IMR-90 (cell line): ENCODE measurements around the gene ADARB2. TPM values are rescaled to one million over a fixed set of nuclear protein-coding genes. Genes with fewer than 3 reads are reported as not detected.

Experiments used
- ATAC-seq: fragments of 200-7000 bp; cut with Tn5 transposase; 2 replicates; pipeline ENCODE4 v1.9.1; 2020; ENCODE audit warnings: low read depth, mild to moderate bottlenecking, moderate library complexity
- BruUV-seq: library from RNA; stranded (reverse); fragments of 400-500 nt; replicated peaks from 2 replicates; lab custom pipeline; 2021; lab: Mats Ljungman, UMichigan
- CTCF ChIA-PET: fragments of 300-600 bp; formaldehyde crosslinking; extraction: SDS; loops from one replicate; lab custom pipeline; 2021; ENCODE audit warnings: antibody characterized with exemption; lab: Yijun Ruan, JAX
- POLR2A ChIA-PET: fragments of 300-600 bp; sonication (Branson Sonifier 250); formaldehyde crosslinking; loops from one replicate; lab custom pipeline; 2022; ENCODE audit warnings: antibody characterized with exemption; ENCODE audit not compliant: unreplicated experiment; lab: Charles Lee
- DNase-seq: peaks from one replicate; pipeline ENCODE4 v3.0.0; 2013
- H2AFZ ChIP-seq: replicated peaks from 2 replicates; pipeline ENCODE3; 2013; ENCODE audit warnings: low read length, mild to moderate bottlenecking; ENCODE audit not compliant: poor library complexity
- H2AK5ac ChIP-seq: 2 replicates; pipeline ENCODE4 v1.6.1; 2013; ENCODE audit warnings: low read depth, low read length, inconsistent platforms
- H2AK9ac ChIP-seq: replicated peaks from 2 replicates; pipeline ENCODE3; 2013; ENCODE audit warnings: mild to moderate bottlenecking, low read depth, low read length, moderate library complexity; ENCODE audit not compliant: poor library complexity
- H2BK120ac ChIP-seq: 2 replicates; pipeline ENCODE4 v1.6.1; 2013; ENCODE audit warnings: low read depth, low read length, inconsistent platforms
- H2BK15ac ChIP-seq: 3 replicates; pipeline ENCODE4 v1.6.1; 2013; ENCODE audit warnings: low read depth, low read length, inconsistent platforms
- H2BK20ac ChIP-seq: 2 replicates; pipeline ENCODE4 v1.6.1; 2013; ENCODE audit warnings: low read depth, mild to moderate bottlenecking, inconsistent platforms, low read length, moderate library complexity
- H2BK5ac ChIP-seq: 2 replicates; pipeline ENCODE4 v1.6.1; 2013; ENCODE audit warnings: mild to moderate bottlenecking, low read depth, low read length, inconsistent platforms; ENCODE audit not compliant: poor library complexity, severe bottlenecking
- H3K14ac ChIP-seq: replicated peaks from 2 replicates; pipeline ENCODE4 v1.6.1; 2013; ENCODE audit warnings: low read depth, low read length, inconsistent platforms
- H3K18ac ChIP-seq: 2 replicates; pipeline ENCODE4 v1.6.1; 2013; ENCODE audit warnings: low read depth, low read length, control low read depth
- H3K23ac ChIP-seq: 2 replicates; pipeline ENCODE4 v1.6.1; 2013; ENCODE audit warnings: low read depth, low read length, inconsistent platforms
- H3K27ac ChIP-seq: 2 replicates; pipeline ENCODE4 v1.5.1; 2013; ENCODE audit warnings: mild to moderate bottlenecking, control low read depth, low read length; ENCODE audit not compliant: insufficient read depth
- H3K27me3 ChIP-seq: 2 replicates; pipeline ENCODE4 v1.6.1; 2013; ENCODE audit warnings: low read length; ENCODE audit not compliant: control insufficient read depth, insufficient read depth
- H3K36me3 ChIP-seq: 2 replicates; pipeline ENCODE4 v1.6.1; 2013; ENCODE audit warnings: low read length, mixed read lengths; ENCODE audit not compliant: control insufficient read depth, insufficient read depth
- H3K4ac ChIP-seq: 2 replicates; pipeline ENCODE4 v1.6.1; 2013; ENCODE audit warnings: low read depth, low read length, inconsistent platforms
- H3K4me1 ChIP-seq: 2 replicates; pipeline ENCODE4 v1.6.1; 2013; ENCODE audit warnings: low read length, mixed read lengths; ENCODE audit not compliant: control insufficient read depth, insufficient read depth
- H3K4me2 ChIP-seq: 2 replicates; pipeline ENCODE4 v1.6.1; 2013; ENCODE audit warnings: low read depth, mild to moderate bottlenecking, control low read depth, low read length, moderate library complexity
- H3K4me3 ChIP-seq: 2 replicates; pipeline ENCODE4 v1.5.1; 2013; ENCODE audit warnings: low read depth, mild to moderate bottlenecking, control low read depth, low read length, moderate library complexity; ENCODE audit not compliant: insufficient read depth
- H3K56ac ChIP-seq: 2 replicates; pipeline ENCODE4 v1.6.1; 2013; ENCODE audit warnings: low read length, inconsistent platforms; ENCODE audit not compliant: insufficient read depth; ENCODE audit errors: extremely low read depth
- H3K79me1 ChIP-seq, 2 experiments: 2 replicates each; pipeline ENCODE4 v1.6.1; 2013; ENCODE audit warnings: low read length in 2 of 2, inconsistent platforms in 1 of 2, low read depth in 1 of 2
- H3K9ac ChIP-seq: 2 replicates; pipeline ENCODE4 v1.6.1; 2013; ENCODE audit warnings: low read depth, low read length, control low read depth
- H3K9me1 ChIP-seq: 2 replicates; pipeline ENCODE4 v1.6.1; 2013; ENCODE audit warnings: low read length, inconsistent platforms; ENCODE audit not compliant: insufficient read depth
- H3K9me3 ChIP-seq: 2 replicates; pipeline ENCODE4 v1.6.1; 2013; ENCODE audit warnings: low read length; ENCODE audit not compliant: control insufficient read depth, insufficient read depth
- H4K20me1 ChIP-seq: 2 replicates; pipeline ENCODE4 v1.6.1; 2013; ENCODE audit warnings: low read length, inconsistent platforms; ENCODE audit not compliant: insufficient read depth
- H4K5ac ChIP-seq: 2 replicates; pipeline ENCODE4 v1.6.1; 2013; ENCODE audit warnings: mild to moderate bottlenecking, low read depth, low read length, control low read depth
- H4K8ac ChIP-seq, 2 experiments: 2 replicates each; pipeline ENCODE4 v1.6.1; 2013; ENCODE audit warnings: low read depth in 2 of 2, low read length in 2 of 2, control low read depth in 1 of 2, inconsistent platforms in 1 of 2
- H4K91ac ChIP-seq: 2 replicates; pipeline ENCODE4 v1.6.1; 2013; ENCODE audit warnings: low read depth, low read length, inconsistent platforms; ENCODE audit not compliant: insufficient read depth
- CEBPB ChIP-seq: IDR thresholded peaks from 2 replicates; pipeline ENCODE4 v1.6.1; 2012; ENCODE audit warnings: low read depth, low read length, improper control_type of control experiment
- CHD1 ChIP-seq: IDR thresholded peaks from 2 replicates; pipeline ENCODE4 v1.6.1; 2012; ENCODE audit warnings: low read depth, low read length, improper control_type of control experiment
- FOS ChIP-seq: fragments of 150-350 bp; IDR thresholded peaks from 2 replicates; pipeline ENCODE4 v1.6.1; 2016; ENCODE audit warnings: low read depth, low read length
- MAFK ChIP-seq: IDR thresholded peaks from 2 replicates; pipeline ENCODE4 v1.6.1; 2012; ENCODE audit warnings: low read depth, low read length, improper control_type of control experiment
- MAZ ChIP-seq: IDR thresholded peaks from 2 replicates; pipeline ENCODE4 v1.6.1; 2012; ENCODE audit warnings: low read depth, mild to moderate bottlenecking, low read length, improper control_type of control experiment, moderate library complexity, borderline replicate concordance
- MXI1 ChIP-seq: IDR thresholded peaks from 2 replicates; pipeline ENCODE4 v1.6.1; 2012; ENCODE audit warnings: low read depth, mild to moderate bottlenecking, low read length, moderate library complexity, borderline replicate concordance
- NFE2L2 ChIP-seq: fragments of 150-350 bp; IDR thresholded peaks from 2 replicates; pipeline ENCODE4 v1.6.1; 2016; ENCODE audit warnings: low read depth, mild to moderate bottlenecking, low read length
- RAD21 ChIP-seq: IDR thresholded peaks from 2 replicates; pipeline ENCODE4 v1.6.1; 2012; ENCODE audit warnings: low read length, improper control_type of control experiment
- RCOR1 ChIP-seq: IDR thresholded peaks from 2 replicates; pipeline ENCODE4 v1.6.1; 2012; ENCODE audit warnings: mild to moderate bottlenecking, low read length, improper control_type of control experiment; ENCODE audit not compliant: insufficient replicate concordance
- RFX5 ChIP-seq: IDR thresholded peaks from 2 replicates; pipeline ENCODE4 v1.8.0; 2012; ENCODE audit warnings: low read depth, mild to moderate bottlenecking, low read length, moderate library complexity
- SMC3 ChIP-seq: fragments of 150-350 bp; IDR thresholded peaks from 2 replicates; pipeline ENCODE4 v1.6.1; 2016; ENCODE audit warnings: low read depth, mild to moderate bottlenecking, antibody characterized with exemption, low read length, moderate library complexity
- WGBS, 2 experiments: methylation state at CpG; one replicate each; pipeline versions ENCODE4 v1.1.5 to v1.1.7; 2013; ENCODE audit warnings: missing lambda C conversion rate in 2 of 2; ENCODE audit not compliant: insufficient read length in 1 of 2; ENCODE audit errors: extremely low coverage in 2 of 2; 5-methylcytosine and 5-hydroxymethylcytosine counted together
- dilution Hi-C: fragments of 300-500 bp; cut with HindIII; formaldehyde crosslinking; loops from one replicate; pipeline ENCODE4 v1.14.3; 2018; ENCODE audit warnings: low sequenced_read_pairs; ENCODE audit not compliant: unreplicated experiment
- in situ Hi-C: fragments of 300-500 bp; cut with MboI; formaldehyde crosslinking; loops from 3 replicates; pipeline ENCODE4 v1.14.3; 2019; ENCODE audit warnings: low sequenced_read_pairs, inconsistent platforms, mixed read lengths
- intact Hi-C: fragments of 100-400 bp; cut with micrococcal nuclease; formaldehyde crosslinking; loops from 2 replicates; pipeline ENCODE4 v1.10.0; 2022
- polyA plus RNA-seq, 3 experiments: library from polyadenylated mRNA; depleted of rRNA; stranded (reverse); fragments of >200 nt; gene quantifications; 2 replicates each; pipeline ENCODE4 v1.2.3, GENCODE V29; 2012; ENCODE audit warnings: low replicate concordance in 1 of 3
- total RNA-seq: library from RNA; depleted of rRNA; stranded (reverse); fragments of >200 nt; gene quantifications from 2 replicates; pipeline ENCODE4 v1.2.3, GENCODE V29; 2012
- TF ChIP-seq, protein P1 (sequence below): fragments of 150-350 bp; IDR thresholded peaks from 2 replicates; pipeline ENCODE4 v1.6.1; 2016; ENCODE audit warnings: low read depth, mild to moderate bottlenecking, low read length, moderate library complexity, borderline replicate concordance
- TF ChIP-seq, protein P2 (sequence below): fragments of 150-350 bp; IDR thresholded peaks from 2 replicates; pipeline ENCODE4 v1.6.1; 2017; ENCODE audit warnings: mild to moderate bottlenecking, antibody characterized with exemption, low read length, low read depth

Gene ADARB2
- total and polyA plus RNA-seq, 2 of the 4 experiments (the other 2 are of a cell fraction): not detected

DNA sequence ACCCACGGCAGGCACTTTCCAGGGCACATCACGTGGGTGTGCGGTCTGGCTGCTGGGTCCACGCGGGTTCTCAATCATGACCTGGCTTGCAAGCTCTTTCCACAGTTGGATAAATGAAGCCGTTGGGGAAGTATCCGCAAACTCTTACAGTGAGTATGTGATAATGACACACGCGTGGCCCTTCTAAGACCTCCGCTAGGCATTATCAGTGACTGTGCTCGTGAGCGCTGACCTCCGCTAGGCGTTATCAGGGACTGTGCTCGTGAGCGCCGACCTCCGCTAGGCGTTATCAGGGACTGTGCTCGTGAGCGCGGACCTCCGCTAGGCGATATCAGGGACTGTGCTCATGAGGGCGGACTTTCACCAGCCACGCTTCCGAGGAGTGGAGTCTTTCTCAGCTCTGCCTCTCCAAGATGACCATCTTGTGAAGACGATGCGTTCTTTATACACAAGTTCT, 574.1 kb downstream of the ADARB2 start:
- H2BK20ac ChIP-seq: no peak overlapping the region
- WGBS, 2 experiments: 87% methylated on average over 13 of the region's 29 CpGs; no CpG with 5 or more reads in 1 of the 2 experiments
- H4K20me1 ChIP-seq: no peaks in the 10 kb centered on the region
- H4K91ac ChIP-seq: no peak overlapping the region
- no peaks in the 10 kb centered on the region for H3K36me3 ChIP-seq
- H4K5ac ChIP-seq: no peak overlapping the region
- no peak overlapping the region for H3K23ac ChIP-seq
- POLR2A ChIA-PET: no interaction called here
- H3K4ac ChIP-seq: no peak overlapping the region
- TF ChIP-seq, protein P1, sequence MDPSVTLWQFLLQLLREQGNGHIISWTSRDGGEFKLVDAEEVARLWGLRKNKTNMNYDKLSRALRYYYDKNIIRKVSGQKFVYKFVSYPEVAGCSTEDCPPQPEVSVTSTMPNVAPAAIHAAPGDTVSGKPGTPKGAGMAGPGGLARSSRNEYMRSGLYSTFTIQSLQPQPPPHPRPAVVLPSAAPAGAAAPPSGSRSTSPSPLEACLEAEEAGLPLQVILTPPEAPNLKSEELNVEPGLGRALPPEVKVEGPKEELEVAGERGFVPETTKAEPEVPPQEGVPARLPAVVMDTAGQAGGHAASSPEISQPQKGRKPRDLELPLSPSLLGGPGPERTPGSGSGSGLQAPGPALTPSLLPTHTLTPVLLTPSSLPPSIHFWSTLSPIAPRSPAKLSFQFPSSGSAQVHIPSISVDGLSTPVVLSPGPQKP: no peak
- TF ChIP-seq, protein P2, sequence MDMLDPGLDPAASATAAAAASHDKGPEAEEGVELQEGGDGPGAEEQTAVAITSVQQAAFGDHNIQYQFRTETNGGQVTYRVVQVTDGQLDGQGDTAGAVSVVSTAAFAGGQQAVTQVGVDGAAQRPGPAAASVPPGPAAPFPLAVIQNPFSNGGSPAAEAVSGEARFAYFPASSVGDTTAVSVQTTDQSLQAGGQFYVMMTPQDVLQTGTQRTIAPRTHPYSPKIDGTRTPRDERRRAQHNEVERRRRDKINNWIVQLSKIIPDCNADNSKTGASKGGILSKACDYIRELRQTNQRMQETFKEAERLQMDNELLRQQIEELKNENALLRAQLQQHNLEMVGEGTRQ: no peak
- TF ChIP-seq RAD21: no peak
- TF ChIP-seq FOS: no peak
- no peak for TF ChIP-seq RCOR1
- TF ChIP-seq CHD1: no peak
- TF ChIP-seq SMC3: no peak
- no peak for TF ChIP-seq MAZ
- TF ChIP-seq RFX5: no peak
- no peak for TF ChIP-seq CEBPB
- TF ChIP-seq MXI1: no peak
- no peak for TF ChIP-seq NFE2L2
- no peak for TF ChIP-seq MAFK
- H3K18ac ChIP-seq: no peak overlapping the region
- H3K4me2 ChIP-seq: no peak overlapping the region
- no peak overlapping the region for H4K8ac ChIP-seq
- intact Hi-C loops (no loop called here), dilution Hi-C loops (no loop called here), in situ Hi-C loops (no loop called here)
- no peaks in the 10 kb centered on the region for H3K9me1 ChIP-seq
- no peak overlapping the region for H2BK15ac ChIP-seq
- H3K9me3 ChIP-seq: no peaks in the 10 kb centered on the region
- no peak overlapping the region for H2AK9ac ChIP-seq
- no peak overlapping the region for H2BK5ac ChIP-seq
- H3K56ac ChIP-seq: no peak overlapping the region
- no TSS peak for BruUV-seq
- CTCF ChIA-PET: no interaction called here
- DNase-seq: no peak
- H2BK120ac ChIP-seq: no peak overlapping the region
- no peak for ATAC-seq
- no peaks in the 10 kb centered on the region for H3K27me3 ChIP-seq
- no peaks in the 10 kb centered on the region for H3K79me1 ChIP-seq
- H3K4me1 ChIP-seq: no peaks in the 10 kb centered on the region
- no peak overlapping the region for H2AFZ ChIP-seq
- no peak overlapping the region for H3K14ac ChIP-seq
- H3K27ac ChIP-seq: no peak overlapping the region
- no peak overlapping the region for H3K9ac ChIP-seq
- no peak overlapping the region for H3K4me3 ChIP-seq
- H2AK5ac ChIP-seq: no peak overlapping the region
